ENCODE data around the gene MTCH1. TPM values are rescaled to one million over a fixed set of nuclear protein-coding genes. Genes with fewer than 3 reads are reported as not detected.

The MTCH1 gene
- total and polyA plus RNA-seq, 8 donors: 145 to 192 (median 164) TPM

- DNase-seq (peak in 2 of 4 donors; percentile 20 to 71), ATAC-seq (peak; percentile 44)
- Histone ChIP-seq H3K27ac (peak overlapping the region in 1 of 2 donors; percentile 20), H3K9me3 (no peaks in the 10 kb centered on the region), H3K36me3 (peaks cover 0 to 24% of the 10 kb centered on the region in 2 donors), H3K4me3 (no peak overlapping the region), H3K27me3 (peaks cover 0 to 17% of the 10 kb centered on the region in 2 donors), H3K4me1 (peaks cover 0 to 26% of the 10 kb centered on the region in 2 donors)
- no peak for TF ChIP-seq CTCF (IDR thresholded peaks at IDR 0.05)
- intact Hi-C loops (cut with DNase I): no loop called here
These were observed 22.3 kb downstream of the MTCH1 start for GRCh38 chr6:36963451-36964290.

- H3K4me1 ChIP-seq: peaks cover 0 to 26% of the 10 kb centered on the region in 2 donors
- no peak overlapping the region for H3K4me3 ChIP-seq
- intact Hi-C loops (cut with DNase I): no loop called here
- peaks cover 0 to 17% of the 10 kb centered on the region in 2 donors for H3K27me3 ChIP-seq
- no peak for TF ChIP-seq CTCF (IDR thresholded peaks at IDR 0.05)
- peak; percentile 26 to 86 (median 74) for DNase-seq
- peak; percentile 41 for ATAC-seq
- peaks cover 0 to 16% of the 10 kb centered on the region in 2 donors for H3K36me3 ChIP-seq
- no peak overlapping the region for H3K27ac ChIP-seq
- H3K9me3 ChIP-seq: no peaks in the 10 kb centered on the region
These were observed 23.1 kb downstream of the MTCH1 start for GRCh38 chr6:36962874-36963273.

GRCh38 chr6:36961441-36962435, 24.3 kb downstream of the MTCH1 start:
- Histone ChIP-seq H3K9me3 (no peaks in the 10 kb centered on the region), H3K4me1 (peaks cover 0 to 26% of the 10 kb centered on the region in 2 donors), H3K27ac (no peak overlapping the region), H3K4me3 (no peak overlapping the region), H3K27me3 (peaks cover 0 to 17% of the 10 kb centered on the region in 2 donors), H3K36me3 (peaks cover 0 to 5% of the 10 kb centered on the region in 2 donors)
- no peak for DNase-seq
- TF ChIP-seq CTCF (IDR thresholded peaks at IDR 0.05): no peak
- intact Hi-C loops (cut with DNase I): no loop called here
- no peak for ATAC-seq

GRCh38 chr6:36959555-36960250, 26.3 kb downstream of the MTCH1 start:
- Histone ChIP-seq H3K27me3 (peaks cover 0 to 32% of the 10 kb centered on the region in 2 donors), H3K36me3 (no peaks in the 10 kb centered on the region), H3K27ac (no peak overlapping the region), H3K4me1 (peaks cover 0 to 28% of the 10 kb centered on the region in 2 donors), H3K9me3 (no peaks in the 10 kb centered on the region), H3K4me3 (no peak overlapping the region)
- intact Hi-C loops (cut with DNase I): no loop called here
- DNase-seq (no peak), ATAC-seq (no peak)
- TF ChIP-seq CTCF (IDR thresholded peaks at IDR 0.05): no peak
